IPS-11a (cell line): Measurements from ENCODE around the gene DYSF.

Experiments
- H3K4me3 ChIP-seq: one replicate; pipeline ENCODE4 v1.5.1; 2013; ENCODE audit warnings: low read depth, low read length, control low read depth

DYSF gene

DNA sequence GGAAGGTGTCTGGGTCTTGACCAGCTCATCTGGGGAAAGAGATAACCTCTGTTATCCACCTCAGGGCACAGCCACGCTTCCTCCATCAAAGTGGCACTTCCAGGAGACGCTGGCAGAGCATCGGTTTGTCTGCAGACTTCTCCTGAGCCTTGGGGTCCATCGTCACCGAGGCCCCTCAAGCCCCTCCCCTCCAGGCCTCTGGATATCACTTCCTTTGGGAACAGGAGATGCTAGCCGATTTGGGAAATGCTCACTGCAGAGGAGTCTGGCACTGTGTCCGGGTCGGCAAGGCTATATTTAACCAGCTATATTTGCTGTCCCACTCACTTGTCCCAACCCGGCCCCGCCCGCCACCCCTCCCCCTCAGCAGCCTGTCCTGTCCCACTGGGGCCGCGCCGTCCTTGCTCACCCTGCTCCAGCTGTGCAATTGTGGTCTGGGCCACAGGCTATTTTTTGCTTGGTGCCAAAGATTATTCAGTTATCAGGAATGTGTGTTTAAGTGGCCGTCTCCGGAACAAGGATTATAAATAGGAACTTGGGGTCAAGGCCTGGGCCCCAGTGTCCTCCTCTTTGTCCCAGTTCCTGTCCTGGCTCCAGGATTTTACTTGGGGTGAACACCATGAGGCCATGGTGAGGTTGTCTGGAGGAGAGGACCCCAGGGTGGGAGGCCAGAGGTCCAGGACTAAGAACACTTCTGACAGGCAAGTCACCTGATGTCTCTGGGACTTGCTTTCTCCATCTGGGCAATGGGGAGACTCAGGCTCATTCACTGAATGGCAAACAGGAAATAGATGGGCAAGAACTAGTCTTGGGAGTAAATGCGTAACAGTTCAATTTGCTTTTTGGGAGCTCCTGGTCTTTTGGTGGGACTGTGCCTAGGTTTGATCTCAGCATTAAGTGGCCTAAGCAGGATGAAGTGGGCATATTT is 263.6 kb downstream of the DYSF start:
- H3K4me3 ChIP-seq = no peak overlapping the region

DNA sequence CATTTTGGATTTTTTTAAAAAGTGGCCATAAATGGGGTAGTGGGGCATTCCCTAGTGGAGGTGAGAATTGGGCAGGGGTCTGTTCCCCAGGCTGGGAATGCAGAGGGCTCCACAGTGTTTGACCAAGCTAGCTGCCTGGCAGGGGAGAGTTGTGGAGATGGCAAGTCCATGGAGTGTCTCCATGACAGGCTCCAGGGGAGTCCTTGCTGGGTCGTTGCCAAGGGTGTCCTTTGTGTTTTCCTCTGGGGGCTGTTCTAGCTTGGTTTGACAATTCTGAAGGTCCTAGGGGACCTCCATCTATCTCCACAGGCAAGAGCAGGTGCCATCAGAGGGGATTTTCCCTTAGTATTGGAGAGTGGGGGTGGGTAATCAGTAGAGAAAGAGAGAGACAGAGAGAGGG is 265.3 kb downstream of the DYSF start:
- H3K4me3 ChIP-seq = no peak overlapping the region

DNA sequence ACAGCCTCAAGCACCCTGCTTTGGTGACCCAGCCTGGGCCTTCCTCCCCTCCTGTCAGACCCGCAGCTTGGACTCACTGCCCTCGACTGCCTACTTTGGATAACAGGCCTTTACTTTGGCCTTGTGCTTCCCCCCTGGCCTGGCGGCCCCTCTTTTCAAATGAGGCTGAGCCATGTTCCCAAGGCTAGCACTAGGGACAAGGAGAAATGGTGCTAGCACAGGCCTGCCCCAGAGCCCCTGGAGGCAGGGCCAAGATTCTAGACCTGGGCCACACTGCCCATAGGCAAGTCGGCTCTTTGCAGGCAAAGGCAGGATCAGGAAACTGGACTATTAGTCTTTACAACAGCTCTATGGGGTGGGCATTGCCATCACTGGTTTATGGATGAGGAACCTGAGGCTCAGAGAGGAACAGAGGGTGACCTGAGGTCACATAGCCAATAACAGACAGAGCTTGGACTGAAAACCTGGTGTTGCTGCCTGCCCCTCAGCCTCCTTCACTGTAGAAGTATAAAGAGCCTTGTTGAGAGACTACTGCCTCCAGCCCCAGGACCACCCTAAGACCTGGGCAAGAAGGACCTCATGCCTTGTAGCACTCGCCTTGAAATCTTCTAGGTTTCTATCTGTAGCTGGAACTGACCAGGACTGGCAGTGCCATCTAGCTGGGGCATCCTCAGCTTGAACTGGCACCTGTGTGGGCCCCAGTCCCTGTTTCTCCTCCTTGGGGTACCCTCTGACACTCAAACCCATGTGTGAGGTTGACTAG is 266.3 kb downstream of the DYSF start:
- no peak overlapping the region for H3K4me3 ChIP-seq

DNA sequence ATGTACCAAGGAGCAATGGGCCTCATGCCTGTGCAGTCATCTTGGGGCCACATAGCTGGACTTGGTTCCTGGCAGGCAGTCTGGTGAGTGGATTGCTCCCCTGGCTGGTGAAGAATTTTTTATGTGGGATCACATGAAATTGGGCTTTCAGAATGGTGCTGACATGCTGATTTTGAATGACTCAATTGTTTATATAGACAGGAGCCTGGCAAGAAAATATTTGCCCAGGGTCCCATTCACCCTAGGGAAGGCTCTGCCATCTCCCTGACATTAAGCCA is 266.9 kb downstream of the DYSF start:
- no peak overlapping the region for H3K4me3 ChIP-seq

DNA sequence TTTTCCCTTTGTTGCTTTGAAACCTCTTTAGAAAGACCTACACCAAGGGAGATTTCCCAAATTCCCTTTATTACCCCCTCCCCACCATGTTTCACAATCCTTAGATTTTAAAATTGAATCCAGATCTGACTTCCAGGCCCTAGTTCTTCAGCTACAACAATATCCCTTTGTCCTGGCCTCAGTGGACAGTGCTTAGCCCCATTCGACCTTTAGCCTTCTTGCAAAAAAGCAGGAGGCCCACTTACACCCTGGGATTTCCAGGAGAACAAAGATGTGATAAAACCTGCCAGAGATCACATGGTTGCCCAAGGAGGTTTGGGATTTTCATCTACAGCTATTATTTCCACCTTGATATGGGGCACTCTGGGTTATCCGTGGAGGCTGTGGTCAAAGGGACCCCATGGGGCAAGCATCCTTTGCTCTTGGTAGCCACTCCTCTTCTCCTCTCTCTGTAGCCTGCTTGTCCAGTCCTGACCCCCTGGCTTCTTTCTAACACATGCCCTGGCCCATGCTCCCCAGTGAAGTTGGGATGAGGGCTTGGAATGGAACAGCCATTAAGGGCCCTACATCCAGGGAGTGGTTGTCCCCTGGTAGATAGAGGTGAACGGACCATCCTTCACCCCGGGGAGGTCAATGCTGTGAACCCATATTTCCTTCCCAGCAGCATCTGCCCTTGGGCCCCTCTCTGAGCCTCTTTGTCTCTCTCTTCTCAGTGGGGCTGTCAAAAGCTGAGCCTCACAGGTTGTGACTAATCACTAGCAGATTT is 267.4 kb downstream of the DYSF start:
- no peak overlapping the region for H3K4me3 ChIP-seq

DNA sequence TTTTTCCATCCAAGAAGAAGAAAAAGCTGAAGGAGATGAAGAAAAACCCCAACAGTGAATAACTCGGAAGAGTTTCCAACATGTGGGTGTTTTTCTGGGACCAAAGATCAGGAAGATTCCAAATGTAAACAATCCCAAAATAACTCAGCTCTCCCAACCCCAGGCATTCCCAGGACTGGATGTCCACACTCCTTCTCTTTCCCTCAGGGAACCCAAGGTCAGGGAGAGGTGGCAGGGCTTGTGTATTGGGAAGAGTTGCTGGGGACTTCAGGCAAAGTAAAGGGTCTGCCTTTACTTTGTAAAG is 268.0 kb downstream of the DYSF start:
- no peak overlapping the region for H3K4me3 ChIP-seq

DNA sequence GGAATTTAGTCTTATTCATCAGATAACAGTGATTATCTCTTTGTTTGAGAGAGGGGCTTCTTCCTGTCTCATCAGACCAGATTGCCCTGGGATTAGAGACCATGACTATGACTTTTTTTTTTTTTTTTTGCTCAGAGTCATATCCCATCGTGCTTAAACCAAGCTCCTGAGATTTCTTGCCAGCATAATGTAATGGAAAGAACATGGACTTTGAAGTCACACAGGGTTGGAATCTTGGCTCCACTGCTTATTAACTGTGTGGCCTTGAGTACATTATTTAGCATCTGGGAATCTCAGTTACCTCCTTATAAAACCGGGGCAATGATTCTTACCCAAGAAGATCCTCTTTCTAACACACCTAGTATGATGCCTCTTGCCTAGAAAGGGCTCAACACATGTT is 268.3 kb downstream of the DYSF start:
- no peak overlapping the region for H3K4me3 ChIP-seq

DNA sequence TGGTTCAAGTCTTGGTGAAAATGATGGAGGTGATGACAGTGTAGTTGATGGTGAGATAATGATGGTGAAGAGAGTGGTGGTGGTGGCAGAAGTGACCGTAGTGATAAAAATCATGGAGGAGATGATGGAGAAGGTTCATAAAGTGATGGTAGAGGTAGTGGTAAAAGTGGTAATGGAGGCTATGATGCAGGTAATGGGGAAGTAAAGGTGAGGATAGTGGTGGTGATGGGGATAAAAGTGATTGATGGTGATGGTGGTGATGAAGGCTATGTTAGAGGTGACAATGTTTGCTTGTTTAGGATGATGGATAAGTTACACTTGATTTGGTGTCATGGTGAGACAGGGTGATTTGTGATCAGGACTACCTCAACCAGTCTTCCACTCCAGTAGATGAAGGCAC is 268.9 kb downstream of the DYSF start:
- no peak overlapping the region for H3K4me3 ChIP-seq

DNA sequence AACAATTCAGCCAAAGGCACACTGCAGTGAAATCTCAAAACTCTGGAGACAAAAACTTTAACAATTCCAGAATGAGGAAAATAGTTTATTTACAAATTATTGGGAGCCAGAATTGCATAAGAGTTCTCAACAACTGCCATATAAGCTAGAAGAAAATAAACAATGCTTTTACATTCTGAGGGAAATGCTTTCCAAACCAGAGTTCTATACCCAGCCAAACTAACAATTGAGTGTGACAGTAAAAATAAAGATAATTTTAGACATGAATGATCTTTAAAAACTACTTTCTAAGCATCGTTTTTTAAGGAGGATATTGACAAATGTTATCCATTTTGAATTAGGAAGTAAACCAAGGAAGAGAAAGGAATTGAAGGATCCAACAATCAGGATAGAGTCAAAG is 271.4 kb downstream of the DYSF start:
- H3K4me3 ChIP-seq = no peak overlapping the region

DNA sequence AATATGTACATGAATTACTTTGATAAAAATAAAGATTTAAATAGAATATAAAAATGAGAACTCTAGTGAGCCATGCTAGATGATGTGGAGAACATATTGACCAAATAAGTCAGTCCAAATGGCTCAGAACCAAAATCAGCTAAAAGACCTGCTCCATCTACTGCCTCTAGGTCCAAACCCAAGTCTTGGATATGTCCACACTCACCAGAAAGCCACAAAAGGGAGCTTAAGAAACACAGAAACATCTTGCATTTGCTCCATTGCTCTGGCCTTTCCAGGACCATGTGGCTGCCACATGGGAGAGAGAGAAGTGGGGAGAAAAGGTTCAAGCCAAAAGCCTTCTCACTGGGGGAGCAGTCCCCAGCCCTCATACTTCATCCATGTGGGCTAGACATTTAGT is 272.5 kb downstream of the DYSF start:
- no peak overlapping the region for H3K4me3 ChIP-seq

DNA sequence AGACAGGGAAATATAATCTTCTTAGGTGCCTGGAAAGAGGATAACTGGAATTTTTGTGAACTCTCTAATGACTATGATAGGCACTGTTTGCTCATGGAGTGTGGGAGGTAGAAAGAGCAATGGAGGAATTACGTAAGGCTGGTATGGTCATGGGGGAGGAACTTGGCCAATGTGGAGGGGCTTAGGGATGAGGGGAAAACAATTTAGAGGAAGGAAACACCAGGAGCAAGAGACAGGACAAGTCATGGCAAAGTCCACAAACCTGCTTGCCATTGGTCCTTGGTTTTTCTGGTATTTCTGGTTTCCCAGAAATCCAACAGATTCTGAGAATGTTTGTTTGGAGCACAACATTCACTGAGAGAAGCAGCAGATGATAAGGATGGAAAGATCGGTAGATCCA is 274.2 kb downstream of the DYSF start:
- H3K4me3 ChIP-seq = no peak overlapping the region

DNA sequence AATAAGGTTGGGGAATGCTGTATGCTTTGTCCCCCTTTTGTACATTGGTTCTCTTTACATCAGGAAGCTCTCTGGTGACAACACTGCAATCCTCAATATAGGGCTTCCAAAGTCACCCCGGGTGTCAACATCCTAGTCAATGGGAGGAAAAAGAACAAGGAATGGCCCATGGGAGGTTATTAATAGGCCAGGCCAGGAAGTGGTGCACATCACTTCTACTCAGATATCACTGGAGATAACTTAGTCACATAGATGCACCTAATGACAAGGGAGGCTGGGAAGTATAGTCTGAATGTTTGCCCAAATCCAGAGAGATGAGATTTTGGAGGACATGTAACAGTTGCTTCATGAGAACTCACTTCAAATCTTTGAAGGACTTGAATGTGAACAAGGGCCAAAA is 274.7 kb downstream of the DYSF start:
- no peak overlapping the region for H3K4me3 ChIP-seq

DNA sequence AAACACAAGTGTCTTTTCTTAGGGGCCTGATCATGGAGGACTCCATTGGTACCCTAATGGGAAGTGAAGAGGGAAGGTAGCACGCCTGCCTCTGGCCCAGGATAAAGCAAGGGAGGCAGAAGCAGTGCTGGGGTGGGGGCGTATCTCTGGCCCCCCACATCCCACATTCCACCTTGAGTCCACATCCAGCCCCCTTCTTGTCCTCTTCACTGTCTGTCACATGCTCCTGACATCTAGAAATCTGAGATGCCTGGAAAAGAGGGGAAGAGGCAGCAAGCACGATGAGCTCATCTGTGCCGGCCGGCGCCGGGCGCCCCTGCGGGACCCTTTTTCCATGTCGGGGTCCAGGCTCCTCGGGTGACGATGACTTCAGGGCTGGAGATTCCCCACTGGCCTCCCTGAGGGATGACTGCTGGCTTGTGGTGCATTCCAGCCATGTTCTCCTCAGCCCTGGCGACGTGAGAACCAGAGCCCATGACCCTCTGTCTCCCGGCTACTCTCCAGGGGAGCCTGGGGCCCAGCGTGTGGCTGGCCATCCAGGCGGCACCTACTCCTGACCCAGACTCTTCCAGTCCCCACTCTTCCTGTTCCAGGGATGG is 277.5 kb downstream of the DYSF start:
- no peak overlapping the region for H3K4me3 ChIP-seq

DNA sequence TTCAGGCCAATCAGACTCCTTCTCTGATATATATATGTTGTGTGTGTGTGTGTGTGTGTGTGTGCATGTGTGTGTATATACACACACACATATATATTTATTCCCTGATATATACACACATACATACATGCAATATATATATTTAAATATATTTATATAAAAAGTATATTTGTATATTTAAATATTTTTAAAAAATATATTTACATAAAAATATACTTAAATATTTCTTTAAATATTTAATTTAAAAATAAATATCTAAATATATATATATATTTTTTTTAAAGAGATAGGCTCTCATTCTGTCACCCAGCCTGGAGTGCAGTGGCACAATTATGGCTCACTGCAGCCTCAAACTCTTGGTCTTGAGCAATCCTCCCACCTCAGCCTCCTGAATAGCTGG is 281.3 kb downstream of the DYSF start:
- no peak overlapping the region for H3K4me3 ChIP-seq

DNA sequence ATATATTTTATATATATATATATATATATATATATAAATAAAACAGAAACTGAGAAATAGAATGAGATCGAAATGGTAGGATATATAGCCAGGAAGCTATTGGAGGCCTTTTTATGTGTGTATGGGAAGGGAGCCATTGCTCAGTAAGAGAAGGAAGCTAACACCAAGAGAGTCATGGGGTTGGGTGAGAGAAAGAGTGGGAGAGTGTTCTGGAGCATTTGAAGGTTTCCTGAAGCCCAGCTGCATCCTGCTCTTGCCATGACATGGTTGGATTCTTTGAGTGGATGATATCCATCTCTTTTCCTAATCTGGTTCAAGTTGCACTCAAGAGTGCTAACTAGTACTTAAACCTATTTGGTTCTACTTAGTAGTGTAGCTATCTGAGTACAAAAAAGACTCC is 282.3 kb downstream of the DYSF start:
- no peak overlapping the region for H3K4me3 ChIP-seq
